Measurements from ENCODE around the gene PRPF8. TPM values are rescaled to one million over a fixed set of nuclear protein-coding genes. Genes with fewer than 3 reads are reported as not detected.

The PRPF8 gene
- polyA plus RNA-seq (2012; ENCODE audit: low read depth, missing spikeins) = 135 TPM

DNA sequence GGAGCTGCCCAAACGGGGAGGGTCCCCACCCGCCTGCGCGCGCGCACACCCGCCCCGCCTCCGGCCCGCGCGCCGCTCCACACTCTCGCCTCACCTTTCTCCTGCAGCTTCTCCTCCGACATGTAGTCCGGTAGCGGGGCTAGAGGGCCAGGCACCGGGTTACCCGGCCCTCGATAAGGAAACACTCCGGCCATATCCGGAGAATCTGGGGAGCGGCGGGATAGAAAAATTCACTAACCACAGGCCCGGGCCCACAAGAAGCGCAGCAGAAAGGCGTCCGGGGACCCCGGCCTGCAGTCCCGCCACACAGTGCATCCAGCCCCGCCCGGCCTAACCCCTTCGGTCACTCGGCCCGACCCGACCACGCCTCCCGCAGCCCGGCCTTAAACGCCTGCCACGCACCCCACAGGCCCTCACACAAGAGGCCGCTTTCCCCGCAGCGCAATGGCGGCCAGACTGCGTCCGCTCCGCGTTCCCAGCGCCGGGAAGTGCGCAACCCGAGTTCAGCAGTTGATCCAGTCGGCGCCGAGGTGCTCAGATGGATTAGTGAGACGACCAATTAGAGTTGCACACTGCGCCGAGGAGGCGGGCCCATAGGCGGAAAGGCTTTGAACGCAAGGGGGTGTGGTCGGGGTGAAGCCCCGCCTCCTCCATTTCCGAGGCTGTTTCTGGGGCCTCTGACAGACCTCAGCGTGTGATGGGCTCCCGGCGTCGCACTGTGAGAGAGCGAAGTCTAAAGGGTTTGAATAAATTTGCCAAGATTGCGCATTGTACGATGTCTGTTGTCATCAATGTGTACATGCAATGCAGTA, at the start of gene PRPF8:
TSS of gene PRPF8 (minus strand) at position 490 of the 812 bp plus-strand sequence. CDS start at position 194, 296 bp downstream.
- DNase-seq (ENCODE audit: insufficient read length, low spot score) = peak; percentile 99
- FAIRE-seq = peak; percentile 99
- TF ChIP-seq PAX5 (IDR thresholded peaks at IDR 0.05; ENCODE audit: insufficient read depth, low read length, severe bottlenecking) (no peak), POLR2AphosphoS5 (IDR thresholded peaks at IDR 0.05; ENCODE audit: low read depth, low read length) (peak; percentile 95), POLR2A (IDR thresholded peaks at IDR 0.05; ENCODE audit: low read depth, low read length) (peak; percentile 96), TAF1 (IDR thresholded peaks at IDR 0.05; ENCODE audit: low read depth, low read length) (peak; percentile 72), POU2F2 (IDR thresholded peaks at IDR 0.05; ENCODE audit: low read depth, low read length) (peak; percentile 84), SPI1 (IDR thresholded peaks at IDR 0.05; ENCODE audit: low read depth, low read length) (peak; percentile 40; the same call in 1 of the 2 replicates)

DNA sequence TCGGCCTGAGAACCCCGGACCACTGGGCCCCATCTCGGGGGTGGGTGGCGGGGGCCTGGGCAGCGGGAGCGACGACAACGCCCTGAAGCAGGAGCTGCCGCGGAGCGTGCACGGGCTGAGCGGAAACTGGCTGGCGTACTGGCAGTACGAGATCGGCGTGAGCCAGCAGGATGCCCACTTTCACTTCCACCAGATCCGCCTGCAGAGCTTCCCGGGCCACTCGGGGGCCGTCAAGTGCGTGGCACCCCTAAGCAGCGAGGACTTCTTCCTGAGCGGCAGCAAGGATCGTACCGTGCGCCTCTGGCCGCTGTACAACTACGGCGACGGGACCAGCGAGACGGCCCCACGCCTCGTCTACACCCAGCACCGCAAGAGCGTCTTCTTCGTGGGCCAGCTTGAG, 49.1 kb upstream of the PRPF8 start:
- FAIRE-seq (no peak), DNase-seq (ENCODE audit: insufficient read length, low spot score) (no peak)
- no peak for TF ChIP-seq POLR2AphosphoS5 (IDR thresholded peaks at IDR 0.05; ENCODE audit: low read depth, low read length)
- no peak for TF ChIP-seq TAF1 (IDR thresholded peaks at IDR 0.05; ENCODE audit: low read depth, low read length)
- no peak for TF ChIP-seq POLR2A (IDR thresholded peaks at IDR 0.05; ENCODE audit: low read depth, low read length)
- no peak for TF ChIP-seq SPI1 (IDR thresholded peaks at IDR 0.05; ENCODE audit: low read depth, low read length)
- no peak for TF ChIP-seq POU2F2 (IDR thresholded peaks at IDR 0.05; ENCODE audit: low read depth, low read length)
- TF ChIP-seq PAX5 (IDR thresholded peaks at IDR 0.05; ENCODE audit: insufficient read depth, low read length, severe bottlenecking) = no peak

DNA sequence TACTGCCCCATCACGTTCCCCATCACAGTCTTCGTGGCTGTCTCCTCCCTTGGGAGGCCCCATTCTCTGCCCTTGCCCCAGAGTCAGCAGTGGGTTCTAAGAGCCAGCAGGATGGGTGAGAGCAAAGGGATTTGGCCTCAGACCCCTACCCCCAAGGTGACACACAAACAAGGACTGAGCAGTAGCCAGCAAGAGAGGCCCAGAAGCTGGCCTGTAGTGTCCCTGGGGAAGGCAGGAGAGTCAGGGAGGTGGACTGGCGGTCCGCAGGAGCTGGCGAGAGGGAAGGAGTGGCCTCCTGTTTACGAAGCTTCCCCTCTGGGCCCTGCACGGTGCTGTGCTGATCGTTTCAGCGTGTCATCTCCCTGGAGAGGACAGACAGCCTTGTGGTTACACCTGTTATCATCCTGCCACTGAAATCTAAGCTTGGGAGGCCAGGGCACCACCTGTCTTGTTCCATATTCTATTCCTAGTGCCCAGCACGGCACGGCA, 48.2 kb upstream of the PRPF8 start:
- DNase-seq (ENCODE audit: insufficient read length, low spot score) (no peak), FAIRE-seq (peak; percentile 40)
- TF ChIP-seq POLR2A (IDR thresholded peaks at IDR 0.05; ENCODE audit: low read depth, low read length) (no peak), POLR2AphosphoS5 (IDR thresholded peaks at IDR 0.05; ENCODE audit: low read depth, low read length) (no peak)

DNA sequence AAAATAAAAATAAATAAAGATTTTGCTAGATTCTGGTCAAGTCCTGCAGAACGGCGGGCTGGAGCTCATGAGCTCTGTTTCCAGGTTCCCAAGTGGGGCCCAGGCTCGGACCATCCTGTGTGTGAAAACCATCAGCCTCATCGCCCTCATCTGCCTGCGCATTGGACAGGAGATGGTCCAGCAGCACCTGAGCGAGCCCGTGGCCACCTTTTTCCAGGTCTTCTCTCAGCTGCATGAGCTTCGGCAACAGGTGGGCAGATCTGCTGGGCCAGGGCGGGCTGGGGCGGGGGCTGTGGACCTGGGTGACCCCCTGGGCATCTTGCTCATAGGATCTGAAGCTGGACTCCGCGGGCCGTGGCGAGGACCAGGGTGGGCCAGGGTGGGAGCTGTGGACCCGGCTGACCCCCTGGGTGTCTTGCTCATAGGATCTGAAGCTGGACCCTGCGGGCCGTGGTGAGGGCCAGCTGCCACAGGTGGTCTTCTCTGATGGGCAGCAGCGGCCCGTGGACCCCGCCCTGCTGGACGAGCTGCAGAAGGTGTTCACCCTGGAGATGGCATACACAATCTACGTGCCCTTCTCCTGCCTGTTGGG, 47.7 kb upstream of the PRPF8 start:
- no peak for FAIRE-seq
- no peak for DNase-seq (ENCODE audit: insufficient read length, low spot score)
- TF ChIP-seq PAX5 (IDR thresholded peaks at IDR 0.05; ENCODE audit: insufficient read depth, low read length, severe bottlenecking) = no peak
- TF ChIP-seq POLR2AphosphoS5 (IDR thresholded peaks at IDR 0.05; ENCODE audit: low read depth, low read length) = no peak
- no peak for TF ChIP-seq POU2F2 (IDR thresholded peaks at IDR 0.05; ENCODE audit: low read depth, low read length)
- TF ChIP-seq TAF1 (IDR thresholded peaks at IDR 0.05; ENCODE audit: low read depth, low read length) = no peak
- TF ChIP-seq POLR2A (IDR thresholded peaks at IDR 0.05; ENCODE audit: low read depth, low read length) = no peak
- no peak for TF ChIP-seq SPI1 (IDR thresholded peaks at IDR 0.05; ENCODE audit: low read depth, low read length)

DNA sequence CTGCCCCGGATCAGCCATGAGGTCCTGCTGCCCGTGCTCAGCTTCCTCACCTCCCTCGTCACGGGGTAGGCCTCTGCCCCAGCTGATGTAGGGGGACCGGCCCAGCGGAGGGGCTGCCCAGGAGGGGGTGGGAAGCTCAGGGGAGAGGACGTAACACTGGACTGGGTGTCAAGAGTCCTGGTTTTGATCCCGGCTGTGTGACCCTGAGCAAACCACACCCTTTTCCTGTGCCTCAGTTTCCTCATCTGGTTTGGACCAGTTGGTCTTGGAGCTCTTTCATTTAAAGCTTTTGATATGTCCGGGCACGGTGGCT, 46.5 kb upstream of the PRPF8 start:
- no peak for FAIRE-seq
- TF ChIP-seq TAF1 (IDR thresholded peaks at IDR 0.05; ENCODE audit: low read depth, low read length) (no peak), POLR2AphosphoS5 (IDR thresholded peaks at IDR 0.05; ENCODE audit: low read depth, low read length) (no peak), POU2F2 (IDR thresholded peaks at IDR 0.05; ENCODE audit: low read depth, low read length) (no peak), POLR2A (IDR thresholded peaks at IDR 0.05; ENCODE audit: low read depth, low read length) (no peak), PAX5 (IDR thresholded peaks at IDR 0.05; ENCODE audit: insufficient read depth, low read length, severe bottlenecking) (no peak), SPI1 (IDR thresholded peaks at IDR 0.05; ENCODE audit: low read depth, low read length) (no peak)
- no peak for DNase-seq (ENCODE audit: insufficient read length, low spot score)

DNA sequence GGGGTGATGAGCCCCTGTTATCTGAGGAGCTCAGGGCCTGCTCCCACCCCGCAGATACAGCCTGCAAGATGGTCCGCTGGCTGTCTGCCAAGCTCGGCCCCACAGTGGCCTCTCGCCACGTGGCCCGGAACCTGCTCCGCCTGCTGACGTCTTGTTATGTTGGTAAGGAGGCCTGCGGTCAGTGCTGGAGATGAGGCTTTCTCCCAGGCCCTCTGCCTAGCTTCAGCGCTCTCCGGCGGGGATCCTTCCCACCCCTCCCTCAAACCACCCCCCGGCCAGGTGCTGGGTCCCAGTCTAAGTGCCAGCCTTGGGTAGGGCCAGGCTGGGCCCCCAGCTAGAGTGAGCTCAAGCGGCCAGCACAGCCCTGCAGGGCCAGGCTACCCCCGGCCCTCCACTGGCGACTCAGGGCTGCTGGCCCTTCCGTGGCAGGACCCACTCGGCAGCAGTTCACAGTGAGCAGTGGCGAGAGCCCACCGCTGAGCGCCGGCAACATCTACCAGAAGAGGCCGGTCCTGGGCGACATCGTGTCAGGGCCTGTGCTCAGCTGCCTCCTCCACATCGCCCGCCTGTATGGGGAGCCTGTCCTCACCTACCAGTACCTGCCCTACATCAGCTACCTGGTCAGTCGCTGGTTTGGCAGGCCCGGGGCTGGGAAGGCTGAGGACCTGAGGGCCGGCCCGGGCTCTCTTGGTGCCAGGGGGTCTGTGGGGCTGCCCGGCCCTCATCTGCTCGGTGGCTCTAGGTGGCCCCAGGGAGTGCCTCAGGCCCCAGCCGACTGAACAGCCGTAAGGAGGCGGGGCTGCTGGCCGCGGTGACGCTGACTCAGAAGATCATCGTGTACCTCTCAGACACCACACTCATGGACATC, 45.9 kb upstream of the PRPF8 start:
- FAIRE-seq (no peak), DNase-seq (ENCODE audit: insufficient read length, low spot score) (no peak)
- TF ChIP-seq PAX5 (IDR thresholded peaks at IDR 0.05; ENCODE audit: insufficient read depth, low read length, severe bottlenecking) (no peak), SPI1 (IDR thresholded peaks at IDR 0.05; ENCODE audit: low read depth, low read length) (no peak), POU2F2 (IDR thresholded peaks at IDR 0.05; ENCODE audit: low read depth, low read length) (no peak), POLR2A (IDR thresholded peaks at IDR 0.05; ENCODE audit: low read depth, low read length) (no peak), TAF1 (IDR thresholded peaks at IDR 0.05; ENCODE audit: low read depth, low read length) (no peak)

DNA sequence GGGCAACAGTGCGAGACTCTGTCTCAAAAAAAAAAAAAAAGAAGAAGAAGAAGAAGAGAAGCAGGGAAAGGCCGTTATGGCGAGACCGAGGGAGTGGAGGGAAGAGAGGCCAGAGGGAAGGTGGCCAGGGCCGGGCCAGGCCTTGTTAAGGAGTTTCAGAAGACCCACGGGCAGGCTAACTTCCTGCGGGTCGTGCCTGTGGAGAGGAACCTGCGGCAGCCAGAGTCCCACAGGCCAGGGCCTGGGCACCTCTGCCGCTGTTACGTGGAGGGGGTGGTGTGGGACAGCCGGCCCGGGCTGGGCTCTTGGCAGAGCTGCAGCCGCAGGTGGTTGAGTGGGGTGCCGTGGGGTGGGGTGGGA, 45.3 kb upstream of the PRPF8 start:
- no peak for FAIRE-seq
- TF ChIP-seq POLR2A (IDR thresholded peaks at IDR 0.05; ENCODE audit: low read depth, low read length) (no peak), POLR2AphosphoS5 (IDR thresholded peaks at IDR 0.05; ENCODE audit: low read depth, low read length) (no peak), PAX5 (IDR thresholded peaks at IDR 0.05; ENCODE audit: insufficient read depth, low read length, severe bottlenecking) (no peak), SPI1 (IDR thresholded peaks at IDR 0.05; ENCODE audit: low read depth, low read length) (no peak), TAF1 (IDR thresholded peaks at IDR 0.05; ENCODE audit: low read depth, low read length) (no peak), POU2F2 (IDR thresholded peaks at IDR 0.05; ENCODE audit: low read depth, low read length) (no peak)
- DNase-seq (ENCODE audit: insufficient read length, low spot score) = no peak

DNA sequence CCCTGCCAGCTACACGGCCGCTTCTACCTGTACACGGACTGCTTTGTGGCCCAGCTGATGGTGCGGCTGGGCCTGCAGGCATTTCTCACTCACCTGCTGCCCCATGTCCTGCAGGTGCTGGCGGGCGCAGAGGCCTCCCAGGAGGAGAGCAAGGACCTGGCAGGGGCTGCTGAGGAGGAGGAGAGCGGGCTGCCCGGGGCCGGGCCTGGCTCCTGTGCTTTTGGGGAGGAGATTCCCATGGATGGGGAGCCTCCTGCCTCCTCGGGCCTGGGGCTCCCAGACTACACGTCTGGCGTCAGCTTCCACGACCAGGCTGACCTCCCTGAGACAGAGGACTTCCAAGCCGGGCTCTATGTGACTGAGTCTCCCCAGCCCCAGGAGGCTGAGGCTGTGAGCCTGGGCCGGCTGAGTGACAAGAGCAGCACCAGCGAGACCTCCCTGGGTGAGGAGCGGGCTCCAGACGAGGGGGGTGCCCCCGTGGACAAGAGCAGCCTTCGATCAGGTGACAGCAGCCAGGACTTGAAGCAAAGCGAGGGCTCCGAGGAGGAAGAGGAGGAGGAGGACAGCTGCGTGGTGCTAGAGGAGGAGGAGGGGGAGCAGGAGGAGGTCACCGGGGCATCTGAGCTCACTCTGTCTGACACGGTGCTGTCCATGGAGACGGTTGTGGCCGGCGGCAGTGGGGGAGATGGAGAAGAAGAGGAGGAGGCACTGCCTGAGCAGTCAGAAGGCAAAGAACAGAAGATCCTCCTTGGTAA, 43.4 kb upstream of the PRPF8 start:
- FAIRE-seq (no peak), DNase-seq (ENCODE audit: insufficient read length, low spot score) (no peak)
- TF ChIP-seq POU2F2 (IDR thresholded peaks at IDR 0.05; ENCODE audit: low read depth, low read length) (no peak), SPI1 (IDR thresholded peaks at IDR 0.05; ENCODE audit: low read depth, low read length) (no peak), TAF1 (IDR thresholded peaks at IDR 0.05; ENCODE audit: low read depth, low read length) (no peak), POLR2A (IDR thresholded peaks at IDR 0.05; ENCODE audit: low read depth, low read length) (no peak), POLR2AphosphoS5 (IDR thresholded peaks at IDR 0.05; ENCODE audit: low read depth, low read length) (no peak), PAX5 (IDR thresholded peaks at IDR 0.05; ENCODE audit: insufficient read depth, low read length, severe bottlenecking) (no peak)
